NCI-H774 (cell line): ENCODE results near the gene DYSF.
"Not testable (repeated sequence)": the region's sequence is repeated elsewhere in the genome, so short reads cannot be mapped to it uniquely, and the experiment has no call there.

Experiments
- DNase-seq: peaks from one replicate; lab custom pipeline; 2025; lab: John Stamatoyannopoulos, UW

The DYSF gene

DNA sequence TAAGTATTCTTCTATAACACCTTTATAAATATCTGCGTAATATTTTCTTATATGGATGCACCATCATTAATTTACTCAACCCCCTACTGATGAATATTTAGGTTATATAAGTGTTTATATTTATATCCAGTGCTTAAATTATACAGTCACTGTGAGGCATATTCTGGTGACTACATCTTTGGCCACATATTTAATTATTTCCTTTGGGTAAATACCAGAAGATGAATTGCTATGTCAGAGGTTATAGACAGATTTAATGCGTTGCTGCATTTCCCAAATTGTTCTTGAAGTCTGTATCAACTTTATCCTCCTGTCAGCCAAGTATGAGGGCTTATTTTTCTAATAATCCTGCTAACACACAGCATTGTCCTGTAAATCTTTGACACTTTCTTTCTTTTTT lies 18.7 kb downstream of the DYSF start:
- no peak for DNase-seq

DNA sequence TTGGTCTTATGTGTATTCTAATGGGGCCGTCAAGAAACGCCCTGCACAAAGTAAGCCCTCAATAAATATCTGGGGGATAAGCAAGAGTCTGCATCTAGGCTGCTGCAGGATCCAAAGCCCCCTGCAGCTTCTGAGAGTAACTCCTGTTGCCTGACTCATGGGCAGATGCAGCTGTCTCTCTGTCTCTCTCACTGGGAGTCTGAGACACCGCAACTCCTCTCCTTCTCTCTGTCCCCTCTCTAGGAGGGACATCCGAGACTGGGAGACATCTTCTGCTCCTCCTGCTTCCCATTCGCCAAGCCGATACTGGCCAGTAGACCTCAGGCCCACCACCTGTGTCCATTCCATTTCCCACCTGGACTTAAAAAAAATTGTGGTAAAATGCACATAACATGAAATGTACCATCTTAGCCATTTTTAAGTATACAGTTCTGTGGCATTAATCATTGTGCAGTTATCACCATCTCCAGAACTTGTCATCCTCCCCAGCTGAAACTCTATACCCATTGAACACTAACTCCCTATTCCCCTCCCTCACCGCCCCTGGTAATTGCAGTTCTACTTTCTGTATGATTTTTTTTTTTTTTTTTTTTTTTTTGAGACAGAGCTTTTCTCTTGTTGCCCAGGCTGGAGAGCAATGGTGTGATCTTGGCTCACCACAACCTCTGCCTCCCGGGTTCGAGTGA lies 20.1 kb downstream of the DYSF start:
- DNase-seq, result no peak

DNA sequence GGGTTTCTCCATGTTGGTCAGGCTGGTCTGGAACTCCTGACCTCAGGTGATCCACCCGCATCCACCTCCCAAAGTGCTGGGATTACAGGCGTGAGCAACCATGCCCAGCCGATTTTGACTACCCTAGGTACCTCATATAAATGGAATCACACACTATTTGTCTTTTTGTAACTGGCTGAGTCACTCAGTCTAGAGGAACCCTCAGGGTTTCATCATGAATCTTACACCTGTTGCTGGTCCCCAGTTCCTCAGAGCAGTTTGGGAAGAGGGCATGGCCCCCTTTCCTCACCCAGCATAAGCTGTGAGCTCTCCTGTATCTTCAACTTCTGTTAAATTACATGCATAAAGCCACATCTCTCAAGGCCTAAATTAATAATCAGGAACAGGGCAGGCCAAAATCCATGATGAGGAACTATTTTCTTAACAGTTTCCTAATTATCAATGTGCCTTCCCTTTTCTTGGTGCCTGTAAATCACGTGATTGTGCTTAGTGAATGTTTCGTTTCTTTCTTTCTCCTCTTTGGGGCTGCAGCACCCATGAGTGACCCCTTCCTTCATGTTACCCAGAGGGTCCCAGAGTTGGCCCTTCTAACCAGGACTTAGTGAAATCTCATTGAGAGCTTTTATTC lies 20.9 kb downstream of the DYSF start:
- DNase-seq, result no peak

DNA sequence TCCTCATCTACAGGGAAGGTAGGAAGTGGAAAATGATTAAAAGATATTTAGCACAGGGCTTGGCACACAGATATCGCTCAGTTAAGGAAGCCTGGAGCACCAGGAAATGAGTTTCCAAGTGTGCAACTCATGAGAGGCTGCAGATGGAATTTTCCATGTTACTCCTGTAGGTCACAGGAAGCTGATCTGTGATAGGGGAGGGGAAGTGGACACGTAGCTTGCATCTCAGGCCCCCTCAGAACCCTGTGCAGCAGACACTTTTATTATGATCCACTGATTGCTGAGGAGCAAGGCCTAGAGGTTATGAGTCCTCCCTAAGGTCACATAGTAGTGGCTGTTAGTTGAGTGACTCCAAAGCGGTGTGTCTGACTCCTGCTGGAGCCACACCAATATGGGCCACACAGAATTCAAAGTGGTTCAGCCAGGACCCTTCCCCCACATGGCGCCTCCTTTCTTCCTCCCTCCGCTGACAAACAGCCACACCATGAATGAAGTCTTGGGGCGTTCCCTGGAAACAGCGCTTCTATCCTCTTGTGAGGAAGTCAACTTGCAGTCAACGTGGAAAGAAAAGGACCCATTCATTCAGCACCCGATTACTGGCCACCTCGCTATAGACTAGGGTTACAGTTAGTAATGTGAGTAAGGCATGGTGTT lies 21.5 kb downstream of the DYSF start:
- DNase-seq, result no peak

DNA sequence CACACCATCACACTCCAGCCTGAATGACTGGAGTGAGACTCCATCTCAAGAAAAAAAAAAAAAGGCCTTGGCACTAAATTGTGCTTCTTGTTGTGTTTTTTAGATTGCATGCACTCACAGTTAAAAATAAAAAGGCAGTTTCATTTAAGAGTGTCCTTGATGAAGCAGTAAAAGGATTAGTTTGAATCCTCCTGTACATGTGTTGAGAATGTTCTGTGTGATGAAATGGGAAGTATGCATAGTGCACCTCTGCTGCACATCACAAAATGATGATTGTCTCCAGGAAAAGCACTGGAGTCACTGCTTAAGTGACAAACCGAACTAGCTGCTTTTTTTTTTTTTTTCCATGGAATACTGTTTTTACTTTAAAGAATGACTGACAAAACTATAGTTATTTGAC lies 23.1 kb downstream of the DYSF start:
- DNase-seq, result no peak

DNA sequence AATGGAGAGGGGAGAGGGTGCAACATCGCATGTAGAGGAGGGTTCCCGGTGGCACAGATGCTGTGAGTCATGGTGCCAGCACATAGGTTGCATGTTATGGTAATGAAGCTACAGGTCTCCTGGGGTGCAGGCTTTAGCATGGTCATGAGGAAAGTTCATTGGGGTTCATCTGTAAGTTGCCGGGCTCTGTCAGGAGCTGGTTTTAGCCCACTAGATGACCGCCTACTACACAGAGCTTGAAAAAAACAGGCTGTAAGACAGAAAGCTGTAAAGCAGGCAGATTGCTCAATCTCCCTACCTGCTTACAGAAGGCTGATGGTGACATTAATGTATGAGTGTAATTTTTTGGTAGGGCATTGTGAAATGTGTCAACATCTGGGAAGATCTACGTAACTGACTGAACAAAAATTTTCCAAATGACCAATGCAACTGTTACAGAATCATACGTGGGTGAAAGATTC lies 23.9 kb downstream of the DYSF start:
- no peak for DNase-seq

DNA sequence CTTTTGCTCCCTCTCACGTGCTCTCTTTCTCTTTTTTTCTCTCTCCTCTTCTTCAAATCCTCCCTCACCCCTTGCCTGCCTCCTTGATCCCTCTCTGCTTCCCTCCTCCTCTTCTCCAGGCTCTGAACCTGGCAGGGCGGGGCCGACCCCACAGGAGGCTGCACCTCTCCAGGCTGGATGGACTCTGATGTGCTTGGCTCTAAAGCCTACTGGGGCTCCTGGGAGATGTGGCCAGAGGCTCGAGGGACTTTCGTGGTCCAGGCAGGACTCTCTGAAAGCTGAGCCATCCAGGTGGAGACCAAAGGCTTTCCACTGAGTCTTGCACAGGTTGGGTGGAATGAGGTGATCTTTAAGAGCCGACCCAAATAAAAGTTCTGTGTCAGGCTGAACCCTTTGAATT lies 25.4 kb downstream of the DYSF start:
- DNase-seq, result no peak

DNA sequence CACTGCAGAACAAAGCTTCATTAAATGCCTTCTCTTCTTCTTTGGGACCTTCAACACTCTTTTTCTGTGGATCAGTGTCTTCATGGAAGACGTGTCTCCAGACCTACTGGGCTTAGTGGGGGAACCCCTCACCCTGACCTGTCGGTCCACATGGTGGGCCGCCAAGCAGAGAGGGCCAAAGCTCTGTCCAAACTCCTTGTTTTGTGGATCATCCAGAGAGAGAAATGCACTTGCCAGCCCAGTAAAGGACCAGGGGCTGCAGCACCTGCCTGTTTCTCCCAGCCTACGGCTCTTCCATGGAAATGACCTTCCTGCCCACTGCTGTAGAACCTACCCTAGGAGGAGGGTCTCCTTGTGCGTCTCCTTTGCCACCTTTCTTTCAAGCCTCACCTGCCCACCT lies 25.9 kb downstream of the DYSF start:
- no peak for DNase-seq

DNA sequence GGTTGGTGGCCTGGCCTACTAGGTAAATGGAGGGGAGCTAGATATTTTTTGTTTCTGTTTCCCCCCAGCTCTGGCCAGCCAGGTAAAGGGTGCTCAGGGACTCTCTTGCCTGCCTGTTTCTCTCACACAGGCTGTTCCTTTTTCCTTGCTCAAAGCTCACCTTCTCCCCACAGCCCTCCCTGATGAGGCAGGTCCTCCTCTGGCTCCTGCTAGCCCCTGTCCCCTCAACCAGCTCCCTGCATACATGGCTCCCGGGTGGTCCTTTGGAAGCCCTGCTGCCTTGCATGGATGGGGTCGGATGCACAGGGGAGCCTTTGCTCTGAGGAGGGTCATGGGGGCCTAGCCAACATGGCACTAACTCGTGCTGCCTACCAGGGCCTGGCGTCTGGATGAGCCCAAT lies 27.8 kb downstream of the DYSF start:
- DNase-seq, result no peak

DNA sequence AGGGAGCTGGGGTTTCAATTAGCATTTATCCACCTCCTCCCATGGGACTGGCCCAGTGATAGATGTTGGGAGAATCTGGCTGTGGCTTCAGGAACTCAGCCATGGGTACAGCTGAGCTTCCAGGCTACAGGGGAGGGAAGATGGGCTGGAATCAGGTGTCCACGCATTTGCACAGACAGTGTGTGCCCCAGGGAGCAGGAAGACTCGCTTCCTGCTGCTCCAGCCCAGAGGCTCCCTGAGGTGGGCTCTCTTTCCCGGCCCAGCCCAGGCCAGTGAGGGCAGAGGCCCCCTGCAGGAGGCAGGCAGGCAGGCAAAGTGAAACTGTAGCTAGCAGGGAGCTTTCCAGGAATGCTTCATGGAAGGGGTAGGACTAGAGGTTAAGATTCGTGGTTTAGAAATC lies 28.7 kb downstream of the DYSF start:
- no peak for DNase-seq

DNA sequence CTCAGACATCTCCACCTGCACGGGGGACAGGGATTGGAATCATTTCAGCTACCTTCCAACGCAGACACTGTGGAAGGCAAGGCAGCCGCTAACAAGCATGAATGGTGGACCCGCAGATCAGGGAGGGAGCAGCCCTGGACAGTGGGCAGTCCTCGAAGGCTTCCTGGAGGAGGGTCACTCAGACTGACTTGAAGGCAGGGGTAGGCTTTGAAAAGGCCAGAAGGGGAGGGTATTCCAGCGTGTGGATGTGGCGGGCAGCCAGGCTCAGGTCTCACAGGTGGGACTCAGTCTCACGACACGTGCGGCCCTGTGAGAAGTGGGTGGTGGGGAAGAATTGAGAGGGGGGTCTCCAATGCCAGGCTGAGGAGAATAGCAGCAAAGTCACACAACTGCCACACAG lies 29.9 kb downstream of the DYSF start:
- no peak for DNase-seq

DNA sequence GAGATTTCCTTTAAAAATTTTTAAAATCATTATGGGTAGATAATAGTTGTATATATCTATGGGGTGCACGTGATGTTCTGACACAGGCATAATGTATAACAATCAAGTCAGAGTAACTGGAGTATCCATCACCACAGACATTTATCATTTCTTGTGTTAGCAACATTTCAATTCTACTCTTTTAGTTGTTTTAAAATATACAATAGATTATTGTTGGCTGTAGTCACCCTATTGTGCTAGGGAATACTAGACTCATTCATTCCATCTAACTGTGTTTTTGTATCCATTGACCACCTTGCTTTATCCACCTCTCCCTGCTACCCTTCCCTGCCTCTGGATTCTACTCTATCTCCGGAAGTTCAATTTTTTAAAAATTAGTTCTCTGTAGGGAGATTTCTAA lies 31.0 kb downstream of the DYSF start:
- no peak for DNase-seq

DNA sequence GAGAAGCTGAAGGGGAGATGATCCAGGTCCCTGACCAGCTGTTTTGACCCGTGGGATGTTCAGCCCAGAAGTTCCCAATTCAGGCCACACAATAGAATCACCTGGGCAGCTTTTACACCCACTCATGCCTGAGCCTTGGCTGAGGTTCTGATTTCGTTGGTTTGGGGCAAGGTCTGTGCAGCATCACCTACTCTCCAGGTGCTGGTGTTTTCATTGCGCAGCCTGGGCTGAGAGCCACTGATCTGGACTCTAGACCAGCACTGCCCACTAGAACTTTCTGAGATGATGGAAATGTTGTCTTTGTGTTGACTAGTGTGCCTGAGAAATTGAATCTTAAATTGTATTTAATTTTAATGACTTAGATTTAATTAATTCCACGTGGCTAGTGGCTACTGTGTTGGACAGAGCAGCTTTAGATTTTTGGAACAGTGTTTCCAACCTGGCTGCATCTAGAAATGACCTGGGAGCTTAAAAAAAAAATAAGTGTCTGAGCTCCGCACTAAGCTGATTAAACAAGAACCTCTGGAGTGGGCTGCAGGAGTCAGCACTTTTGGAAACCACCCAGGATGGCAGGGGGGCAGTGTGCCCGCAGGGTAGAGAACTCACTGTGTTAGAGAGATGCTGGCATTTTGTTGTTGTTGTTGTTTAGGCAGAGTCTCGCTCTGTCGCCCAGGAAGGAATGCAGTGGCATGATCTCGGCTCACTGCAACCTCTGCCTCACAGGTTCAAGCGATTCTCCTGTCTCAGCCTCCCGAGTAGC lies 33.7 kb downstream of the DYSF start:
- no peak for DNase-seq

DNA sequence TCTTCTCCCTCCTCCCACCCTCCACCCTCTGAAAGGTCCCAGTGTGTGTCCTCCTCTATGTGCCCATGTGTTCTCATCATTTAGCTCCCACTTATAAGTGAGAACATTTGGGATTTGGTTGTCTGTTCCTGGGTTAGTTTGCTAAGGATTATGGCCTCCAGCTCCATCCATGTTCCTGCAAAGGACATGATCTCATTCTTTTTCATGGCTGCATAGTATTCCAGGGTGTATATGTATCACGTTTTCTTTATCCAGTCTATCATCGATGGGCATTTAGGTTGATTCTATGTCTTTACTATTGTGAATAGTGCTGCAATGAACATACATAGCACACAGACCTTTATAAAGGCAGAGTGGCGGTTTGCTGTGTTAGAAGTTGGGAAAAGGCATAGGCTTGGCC lies 38.2 kb downstream of the DYSF start:
- not testable (repeated sequence) for DNase-seq

DNA sequence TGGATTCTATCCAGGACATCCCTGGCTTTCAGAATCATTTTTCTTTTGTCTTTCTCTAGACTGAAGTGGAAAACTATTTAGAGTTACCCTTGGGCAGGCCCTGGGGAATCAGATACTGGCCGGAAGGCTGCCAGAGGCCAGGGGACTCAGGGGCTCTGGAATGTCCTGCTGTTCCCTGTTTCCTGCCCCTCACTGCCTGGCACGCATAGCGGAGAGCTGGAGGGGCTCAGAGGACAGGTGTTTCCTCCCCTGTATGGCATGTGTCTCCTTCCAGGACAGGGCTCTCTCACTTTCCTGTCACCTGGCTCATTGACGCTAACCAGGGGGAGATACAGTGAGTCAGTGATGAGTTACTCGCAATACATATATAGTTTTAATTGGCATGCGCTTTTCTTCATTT lies 38.8 kb downstream of the DYSF start:
- no peak for DNase-seq

DNA sequence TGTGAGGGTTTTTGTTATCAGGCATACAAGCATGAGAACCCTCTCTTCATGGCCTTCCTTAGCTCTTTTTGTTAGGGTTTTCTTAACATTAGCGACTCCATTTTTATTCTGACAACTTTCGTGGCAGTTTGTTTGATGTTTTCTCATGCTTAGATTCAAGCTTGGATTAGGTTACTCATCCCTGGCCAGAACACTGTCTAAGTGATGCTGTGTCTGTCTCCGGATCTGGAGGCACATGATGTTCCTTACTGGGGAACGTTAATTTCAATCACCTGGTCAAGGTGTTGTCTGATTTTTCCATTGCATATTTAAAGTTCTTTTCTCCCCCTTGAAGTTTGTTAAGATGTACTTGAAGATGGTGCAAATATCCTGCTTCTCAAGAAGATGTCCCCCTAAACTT lies 40.7 kb downstream of the DYSF start:
- DNase-seq, result no peak

DNA sequence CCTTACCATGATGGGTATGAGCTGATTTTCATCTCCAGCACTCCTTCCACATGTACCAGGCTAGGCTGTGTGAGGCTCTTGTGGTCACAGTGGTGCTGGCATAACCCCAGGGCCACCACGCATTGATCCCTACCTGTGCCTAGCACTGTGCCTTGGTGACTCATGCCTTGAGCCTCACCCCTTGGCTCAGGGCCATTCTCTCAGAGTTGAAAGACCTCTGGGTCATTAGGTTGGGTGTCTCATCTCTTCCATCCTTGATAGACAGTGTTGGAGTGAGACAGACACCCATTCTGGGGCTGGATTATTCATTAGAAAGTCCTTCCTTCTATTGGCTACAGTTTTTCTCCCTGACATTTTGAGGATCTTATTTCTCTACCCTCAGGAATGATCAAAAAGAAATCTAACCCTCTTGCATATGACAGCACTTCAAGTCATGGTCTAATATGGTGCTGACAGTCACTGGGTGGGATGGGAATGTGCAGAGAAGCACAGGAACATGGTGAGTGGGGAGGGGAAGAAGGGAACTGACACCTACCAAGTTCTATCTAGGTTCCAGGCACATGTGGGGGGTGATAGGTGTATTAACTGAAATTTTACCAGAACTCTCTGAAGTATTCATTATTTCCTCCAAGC lies 41.3 kb downstream of the DYSF start:
- no peak for DNase-seq

DNA sequence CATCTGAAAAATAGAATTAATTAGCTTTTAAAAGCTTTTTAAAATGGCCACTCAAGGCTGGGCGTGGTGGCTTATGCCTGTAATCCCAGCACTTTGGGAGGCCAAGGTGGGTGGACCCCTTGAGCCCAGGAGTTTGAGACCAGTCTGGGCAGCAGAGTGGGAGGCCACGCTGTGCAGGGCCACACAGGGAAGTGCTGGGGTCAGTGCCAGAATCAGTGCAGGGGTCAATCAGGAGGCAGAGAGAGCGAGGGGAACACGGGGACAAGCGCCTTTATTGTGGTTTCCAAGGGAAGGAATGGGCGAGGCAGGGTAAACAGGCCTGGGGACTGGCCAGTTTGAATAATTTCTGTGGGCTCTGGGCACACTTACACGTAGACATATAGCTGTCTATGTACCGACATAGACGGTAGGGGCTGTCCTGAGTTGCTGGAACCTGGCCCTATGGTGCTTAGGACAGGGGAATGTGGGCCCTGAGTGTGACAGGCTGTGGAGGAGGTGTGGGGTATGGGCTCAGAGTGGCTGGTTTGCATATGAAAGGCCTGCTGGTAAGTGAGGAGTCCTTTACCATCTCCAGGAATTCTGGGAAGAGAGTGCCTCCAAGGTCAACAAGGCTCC lies 42.9 kb downstream of the DYSF start:
- DNase-seq, result no peak

DNA sequence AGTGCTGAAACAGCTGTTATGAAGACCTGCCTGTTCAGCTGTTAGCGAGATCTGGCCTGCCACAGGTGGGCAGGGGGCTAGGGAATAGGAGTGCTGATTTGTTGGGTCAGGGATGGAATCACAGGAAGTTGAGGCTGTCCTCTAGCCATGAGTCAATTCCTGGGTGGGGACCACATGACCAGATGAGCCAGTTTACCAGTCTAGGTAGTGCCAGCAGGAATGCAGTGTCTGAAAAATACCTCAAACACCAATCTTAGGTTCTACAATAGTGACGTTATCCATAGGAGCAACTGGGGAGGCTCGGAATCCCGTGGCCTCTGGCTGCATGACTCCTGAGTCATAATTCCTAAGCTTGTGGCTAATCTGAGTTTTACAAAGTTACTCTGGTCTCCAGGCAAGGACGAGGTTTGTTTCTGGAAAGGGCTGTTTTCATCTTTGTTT lies 44.9 kb downstream of the DYSF start:
- no peak for DNase-seq

DNA sequence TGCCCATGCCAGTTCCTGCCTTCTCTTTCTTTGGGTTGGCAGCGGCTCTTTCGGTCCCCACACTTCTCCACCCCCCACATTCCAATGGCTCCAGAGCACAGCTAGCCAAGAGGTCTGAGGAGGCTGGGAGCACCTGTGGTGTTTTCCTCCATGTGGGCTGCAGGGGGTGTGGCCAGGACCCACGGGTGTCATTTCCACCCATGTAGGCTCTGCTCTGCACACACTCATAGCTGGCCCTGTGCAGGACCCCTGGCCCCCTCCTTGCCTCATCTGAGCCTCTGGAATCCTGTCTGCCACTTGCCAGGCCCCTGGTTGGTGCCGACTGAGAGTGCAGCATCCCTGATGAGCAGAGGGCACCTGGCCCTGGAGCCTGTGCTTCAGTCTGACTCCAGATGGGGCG lies 46.3 kb downstream of the DYSF start:
- no peak for DNase-seq

DNA sequence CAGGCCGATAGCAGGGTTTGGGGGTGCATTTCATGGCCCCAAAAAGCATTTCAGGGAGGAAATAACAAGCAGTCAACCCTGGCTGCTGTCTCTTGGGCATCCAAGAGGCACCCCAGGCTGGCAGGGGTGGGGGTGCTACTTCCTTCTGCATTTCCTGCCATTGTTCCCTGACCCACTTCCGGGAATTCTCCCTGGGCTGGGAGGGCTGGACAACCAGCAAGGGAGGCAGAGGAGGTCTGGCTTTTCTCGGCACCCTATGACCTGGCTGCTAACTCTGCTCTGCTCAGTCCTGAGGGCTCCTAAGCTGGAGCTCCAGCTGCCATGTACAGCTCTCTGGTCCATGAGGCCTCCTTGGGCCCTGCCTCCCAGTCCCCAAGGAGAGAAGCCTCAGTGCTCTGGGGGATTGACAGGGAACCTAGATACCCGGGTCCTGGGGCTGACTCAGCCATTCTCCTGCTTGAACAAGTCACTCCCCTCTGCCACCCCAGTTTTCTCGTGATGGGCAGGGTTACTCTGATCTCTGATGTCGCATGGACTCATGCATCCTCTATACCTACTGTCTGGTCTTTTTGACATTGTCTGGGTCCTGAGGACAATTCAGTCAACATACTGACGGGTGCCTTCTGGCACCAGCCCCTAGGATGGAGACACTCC lies 47.2 kb downstream of the DYSF start:
- DNase-seq, result no peak
